NCI-H187 (cell line): ENCODE measurements around the gene FLRT3.

Source experiments
- DNase-seq, 2 experiments: peaks; one replicate each; lab custom pipeline; 2025; lab: John Stamatoyannopoulos, UW

Gene FLRT3

GRCh38 chr20:14319704-14320103, 17.7 kb downstream of the FLRT3 start:
- no peak for DNase-seq

GRCh38 chr20:14313341-14314020, 23.9 kb downstream of the FLRT3 start:
- DNase-seq, result no peak

GRCh38 chr20:14312001-14312400, 25.4 kb downstream of the FLRT3 start:
- DNase-seq, result no peak

GRCh38 chr20:14310977-14311627, 26.3 kb downstream of the FLRT3 start:
- DNase-seq, result no peak

- no peak for DNase-seq
Observed at GRCh38 chr20:14307956-14308355, 29.5 kb downstream of the FLRT3 start.

- DNase-seq, result no peak
Observed at GRCh38 chr20:14304472-14304871, 32.9 kb downstream of the FLRT3 start.

GRCh38 chr20:14303651-14304050, 33.8 kb downstream of the FLRT3 start:
- DNase-seq, result no peak

- no peak for DNase-seq
Observed at GRCh38 chr20:14303106-14303505, 34.3 kb downstream of the FLRT3 start.

GRCh38 chr20:14299831-14300230, 37.6 kb downstream of the FLRT3 start:
- no peak for DNase-seq

GRCh38 chr20:14295770-14296309, 41.6 kb downstream of the FLRT3 start:
- DNase-seq, result no peak

GRCh38 chr20:14295238-14295637, 42.2 kb downstream of the FLRT3 start:
- DNase-seq, result no peak

GRCh38 chr20:14291502-14291901, 45.9 kb downstream of the FLRT3 start:
- DNase-seq, result no peak

GRCh38 chr20:14288341-14289330, 48.8 kb downstream of the FLRT3 start:
- no peak for DNase-seq

GRCh38 chr20:14284443-14284842, 53.0 kb downstream of the FLRT3 start:
- no peak for DNase-seq

- no peak for DNase-seq
Observed at GRCh38 chr20:14282140-14282539, 55.3 kb downstream of the FLRT3 start.
